Liver (tissue), 9 donors: ENCODE measurements around the gene CHPT1. TPM values are rescaled to one million over a fixed set of nuclear protein-coding genes. Genes with fewer than 3 reads are reported as not detected.

Experiments
- DNase-seq: peaks from one replicate; pipeline ENCODE4 v3.0.0-alpha.2; 2017; ENCODE audit warnings: low spot score
- H3K27ac ChIP-seq, 2 donors: one replicate each; pipeline ENCODE4 v1.7.0; 2013; ENCODE audit warnings: inconsistent platforms in 2 of 2, low read length in 2 of 2, control low read depth in 1 of 2, low read depth in 1 of 2, mild to moderate bottlenecking in 1 of 2
- H3K27me3 ChIP-seq, 4 donors: one replicate each; pipeline versions ENCODE4 v1.6.1 to v1.7.0; 2013; ENCODE audit warnings: low read length in 3 of 4, inconsistent platforms in 1 of 4, mild to moderate bottlenecking in 1 of 4, moderate library complexity in 1 of 4; ENCODE audit not compliant: control insufficient read depth in 4 of 4, insufficient read depth in 4 of 4
- H3K36me3 ChIP-seq, 4 donors: one replicate each; pipeline versions ENCODE4 v1.6.1 to v1.7.0; 2013; ENCODE audit warnings: low read length in 3 of 4, mild to moderate bottlenecking in 3 of 4, low read depth in 1 of 4, moderate library complexity in 1 of 4; ENCODE audit not compliant: control insufficient read depth in 4 of 4, insufficient read depth in 3 of 4
- H3K4me1 ChIP-seq, 4 donors: one replicate each; pipeline versions ENCODE4 v1.6.1 to v1.7.0; 2013; ENCODE audit warnings: low read length in 3 of 4, mild to moderate bottlenecking in 3 of 4, moderate library complexity in 1 of 4; ENCODE audit not compliant: control insufficient read depth in 4 of 4, insufficient read depth in 4 of 4
- H3K4me3 ChIP-seq, 3 donors: one replicate each; pipeline versions ENCODE4 v1.6.1 to v1.7.0; 2013; ENCODE audit warnings: low read length in 3 of 3, control low read depth in 1 of 3, low read depth in 1 of 3, mild to moderate bottlenecking in 1 of 3
- H3K9ac ChIP-seq, 2 donors: one replicate each; pipeline ENCODE4 v1.7.0; 2013; ENCODE audit warnings: low read length in 2 of 2, mild to moderate bottlenecking in 2 of 2, moderate library complexity in 2 of 2, control low read depth in 1 of 2, low read depth in 1 of 2
- H3K9me3 ChIP-seq, 4 donors: one replicate each; pipeline versions ENCODE4 v1.6.1 to v1.7.0; 2013; ENCODE audit warnings: low read length in 3 of 4; ENCODE audit not compliant: control insufficient read depth in 4 of 4
- EGR1 ChIP-seq, 2 donors: IDR thresholded peaks; 2 replicates each; pipeline ENCODE4 v1.6.1; 2016 to 2018; ENCODE audit warnings: antibody characterized with exemption in 2 of 2, low read depth in 2 of 2
- FOXA1 ChIP-seq: IDR thresholded peaks from 2 replicates; pipeline ENCODE4 v1.6.1; 2016; ENCODE audit warnings: antibody characterized with exemption
- FOXA2 ChIP-seq: IDR thresholded peaks from 2 replicates; pipeline ENCODE4 v1.6.1; 2016; ENCODE audit warnings: antibody characterized with exemption
- GABPA ChIP-seq, 2 donors: IDR thresholded peaks in 1 of 2; conservative IDR thresholded peaks in 1 of 2; 2 replicates each; pipeline ENCODE4 v1.6.1; 2016; ENCODE audit warnings: antibody characterized with exemption in 2 of 2, mild to moderate bottlenecking in 1 of 2, moderate library complexity in 1 of 2
- HNF4A ChIP-seq, 2 donors: conservative IDR thresholded peaks; 2 replicates each; pipeline ENCODE4 v1.6.1; 2016; ENCODE audit warnings: antibody characterized with exemption in 2 of 2, mild to moderate bottlenecking in 2 of 2
- HNF4G ChIP-seq: IDR thresholded peaks from 2 replicates; pipeline ENCODE4 v1.6.1; 2016; ENCODE audit warnings: antibody characterized with exemption
- JUND ChIP-seq, 2 donors: IDR thresholded peaks; 2 replicates each; pipeline ENCODE4 v1.6.1; 2016; ENCODE audit warnings: antibody characterized with exemption in 2 of 2
- NR2F2 ChIP-seq: IDR thresholded peaks from 2 replicates; pipeline ENCODE4 v1.6.1; 2016; ENCODE audit warnings: antibody characterized with exemption
- RAD21 ChIP-seq, 2 donors: IDR thresholded peaks; 2 replicates each; pipeline ENCODE4 v1.6.1; 2016; ENCODE audit warnings: antibody characterized with exemption in 2 of 2, mild to moderate bottlenecking in 2 of 2
- RXRA ChIP-seq, 2 donors: IDR thresholded peaks; 2 replicates each; pipeline ENCODE4 v1.6.1; 2017 to 2018; ENCODE audit warnings: antibody characterized with exemption in 2 of 2, mild to moderate bottlenecking in 1 of 2
- SP1 ChIP-seq: IDR thresholded peaks from 2 replicates; pipeline ENCODE4 v1.6.1; 2018; ENCODE audit warnings: antibody characterized with exemption, mild to moderate bottlenecking
- TAF1 ChIP-seq: conservative IDR thresholded peaks from 2 replicates; pipeline ENCODE4 v1.6.1; 2016; ENCODE audit warnings: antibody characterized with exemption, mild to moderate bottlenecking
- YY1 ChIP-seq: IDR thresholded peaks from 2 replicates; pipeline ENCODE4 v1.6.1; 2016; ENCODE audit warnings: antibody characterized with exemption, mild to moderate bottlenecking
- WGBS: extraction: QIAGEN DNeasy Blood & Tissue Kit; methylation state at CpG from one replicate; pipeline ENCODE4 v1.1.7; 2013; 5-methylcytosine and 5-hydroxymethylcytosine counted together
- polyA plus RNA-seq, 2 donors: library from polyadenylated mRNA; stranded (reverse) in 1 of 2; unstranded in 1 of 2; fragments of 200-250 nt in 1 of 2; fragments of >200 nt in 1 of 2; fragmentation: Nextera tagmentation in 1 of 2; extraction: Ambion mirVana in 1 of 2; gene quantifications; one replicate each; pipeline versions ENCODE4 v1.2.1 to v1.2.3, GENCODE V29; 2013 to 2015
- total RNA-seq, 2 donors: library from RNA; depleted of rRNA; stranded (reverse); fragments of >200 nt; gene quantifications; one replicate each; pipeline ENCODE4 v1.2.3, GENCODE V29; 2014
- TF ChIP-seq, protein P1 (sequence below): IDR thresholded peaks from 2 replicates; pipeline ENCODE4 v1.6.1; 2016; ENCODE audit warnings: antibody characterized with exemption
- TF ChIP-seq, protein P2 (sequence below): IDR thresholded peaks from 2 replicates; pipeline ENCODE4 v1.6.1; 2016; ENCODE audit warnings: antibody characterized with exemption, mild to moderate bottlenecking
- TF ChIP-seq, protein P3 (sequence below): fragments of 150-350 bp; IDR thresholded peaks from 2 replicates; pipeline ENCODE4 v1.5.1; 2017; ENCODE audit warnings: improper control_type of control experiment, low read depth, low read length; ENCODE audit not compliant: missing input control
- TF ChIP-seq, protein P4 (sequence below): IDR thresholded peaks from 2 replicates; pipeline ENCODE4 v1.6.1; 2016; ENCODE audit warnings: antibody characterized with exemption
- TF ChIP-seq, protein P5 (sequence below): IDR thresholded peaks from 2 replicates; pipeline ENCODE4 v1.6.1; 2016; ENCODE audit warnings: antibody characterized with exemption
- donor health status: healthy.
- donor health status: healthy.
- donor health status: healthy.
- donor health status: healthy.
- donor health status: healthy.

The CHPT1 gene
- total and polyA plus RNA-seq, 4 donors, result 51.5 to 96.6 (median 61.7) TPM

DNA sequence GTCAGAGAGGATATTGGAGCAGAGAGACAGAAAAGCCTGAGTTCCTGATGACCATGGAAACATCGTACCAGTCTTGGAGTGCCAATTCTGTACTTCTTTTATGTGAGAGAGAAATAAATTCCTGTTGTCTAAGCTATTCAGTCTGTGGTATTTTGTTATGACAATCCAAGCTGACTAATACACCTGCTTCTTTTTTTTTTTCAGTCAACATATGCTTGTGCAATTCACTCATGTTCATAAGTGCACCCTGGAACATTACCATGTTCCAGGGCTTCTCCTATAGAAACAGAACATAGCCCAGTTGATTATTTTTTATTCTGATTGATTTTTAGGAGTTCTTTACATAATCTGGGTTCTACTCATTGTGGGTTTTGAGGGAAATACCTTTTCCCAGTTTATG, 1.7 kb upstream of the CHPT1 start:
- no peak overlapping the region for H3K4me3 ChIP-seq
- TF ChIP-seq HNF4G (no peak), JUND (IDR thresholded peaks at IDR 0.05) (no peak), NR2F2 (no peak), FOXA2 (no peak), RAD21 (IDR thresholded peaks at IDR 0.05) (no peak), FOXA1 (no peak), HNF4A (conservative IDR thresholded peaks at IDR 0.05) (peak in 1 of 2 donors; percentile 39), TAF1 (no peak), RXRA (IDR thresholded peaks at IDR 0.05) (peak in 1 of 2 donors; percentile 13), GABPA (IDR thresholded peaks at IDR 0.05 in 1 of 2, conservative IDR thresholded peaks at IDR 0.05 in 1 of 2) (no peak)
- TF ChIP-seq, protein P1, sequence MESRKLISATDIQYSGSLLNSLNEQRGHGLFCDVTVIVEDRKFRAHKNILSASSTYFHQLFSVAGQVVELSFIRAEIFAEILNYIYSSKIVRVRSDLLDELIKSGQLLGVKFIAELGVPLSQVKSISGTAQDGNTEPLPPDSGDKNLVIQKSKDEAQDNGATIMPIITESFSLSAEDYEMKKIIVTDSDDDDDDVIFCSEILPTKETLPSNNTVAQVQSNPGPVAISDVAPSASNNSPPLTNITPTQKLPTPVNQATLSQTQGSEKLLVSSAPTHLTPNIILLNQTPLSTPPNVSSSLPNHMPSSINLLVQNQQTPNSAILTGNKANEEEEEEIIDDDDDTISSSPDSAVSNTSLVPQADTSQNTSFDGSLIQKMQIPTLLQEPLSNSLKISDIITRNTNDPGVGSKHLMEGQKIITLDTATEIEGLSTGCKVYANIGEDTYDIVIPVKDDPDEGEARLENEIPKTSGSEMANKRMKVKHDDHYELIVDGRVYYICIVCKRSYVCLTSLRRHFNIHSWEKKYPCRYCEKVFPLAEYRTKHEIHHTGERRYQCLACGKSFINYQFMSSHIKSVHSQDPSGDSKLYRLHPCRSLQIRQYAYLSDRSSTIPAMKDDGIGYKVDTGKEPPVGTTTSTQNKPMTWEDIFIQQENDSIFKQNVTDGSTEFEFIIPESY, result no peak
- peak overlapping the region; percentile 15 to 97 for H3K27ac ChIP-seq
- no peak for DNase-seq
- no peak overlapping the region for H3K9ac ChIP-seq
- peaks cover 7 to 54% (median 35%) of the 10 kb centered on the region in 4 donors for H3K4me1 ChIP-seq
- H3K9me3 ChIP-seq, result peaks cover 0 to 3% (median 0%) of the 10 kb centered on the region in 4 donors
- H3K36me3 ChIP-seq, result no peaks in the 10 kb centered on the region
- H3K27me3 ChIP-seq, result no peaks in the 10 kb centered on the region
- 86% methylated on average over 1 of the region's 1 CpG for WGBS

DNA sequence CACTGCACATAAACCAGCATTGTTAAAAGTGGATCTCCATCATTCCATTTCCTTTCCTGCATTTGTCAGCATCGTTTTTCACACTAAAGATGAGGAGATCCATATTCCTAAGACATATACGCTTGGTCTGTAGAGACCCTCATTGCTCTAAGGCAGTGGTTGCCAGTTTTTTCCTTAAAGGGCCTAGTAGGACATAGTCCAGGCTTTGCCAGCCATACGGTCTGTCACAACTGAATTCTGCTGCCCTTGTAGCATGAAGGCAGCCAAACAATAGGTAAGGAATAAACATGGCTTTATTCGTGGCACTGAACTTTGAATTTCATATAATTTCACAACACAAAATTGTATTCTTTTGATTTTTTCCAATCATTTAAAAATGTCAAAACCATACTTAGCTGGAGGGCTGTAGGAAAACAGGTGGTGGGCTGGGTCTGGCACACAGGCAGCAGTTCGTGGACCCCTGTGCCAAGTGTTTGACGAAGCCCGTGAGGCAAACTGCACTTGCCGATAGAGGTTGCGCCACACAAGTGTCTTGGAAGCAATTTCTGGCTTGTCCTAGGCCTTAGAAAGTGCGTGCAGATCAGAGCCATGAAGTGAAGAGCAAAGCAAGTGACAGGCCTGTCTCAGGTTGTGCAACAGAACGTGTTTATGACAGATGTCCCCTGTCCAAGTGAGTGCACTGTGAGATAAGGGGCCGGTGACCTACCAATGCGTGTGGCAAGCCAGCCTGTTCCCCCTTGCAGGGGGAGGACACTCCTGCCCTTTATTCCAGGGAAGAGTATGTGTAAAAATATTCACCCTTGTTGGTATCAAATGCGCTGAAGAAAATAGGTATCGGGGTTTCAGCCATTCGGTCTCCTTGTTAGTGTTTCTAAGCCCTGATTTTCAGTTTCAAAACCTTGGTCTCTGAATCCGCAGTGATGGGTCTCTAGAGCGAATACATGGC, 916 bp upstream of the CHPT1 start:
- 21% methylated on average over 18 of the region's 18 CpGs for WGBS
- Histone ChIP-seq H3K27me3 (no peaks in the 10 kb centered on the region), H3K9ac (peak overlapping the region; percentile 30 to 91), H3K4me1 (peaks cover 5 to 52% (median 28%) of the 10 kb centered on the region in 4 donors), H3K27ac (peak overlapping the region; percentile 97), H3K36me3 (no peaks in the 10 kb centered on the region), H3K4me3 (peak overlapping the region; percentile 70 to 99 (median 81)), H3K9me3 (peaks cover 0 to 3% (median 0%) of the 10 kb centered on the region in 4 donors)
- TF ChIP-seq, protein P2, sequence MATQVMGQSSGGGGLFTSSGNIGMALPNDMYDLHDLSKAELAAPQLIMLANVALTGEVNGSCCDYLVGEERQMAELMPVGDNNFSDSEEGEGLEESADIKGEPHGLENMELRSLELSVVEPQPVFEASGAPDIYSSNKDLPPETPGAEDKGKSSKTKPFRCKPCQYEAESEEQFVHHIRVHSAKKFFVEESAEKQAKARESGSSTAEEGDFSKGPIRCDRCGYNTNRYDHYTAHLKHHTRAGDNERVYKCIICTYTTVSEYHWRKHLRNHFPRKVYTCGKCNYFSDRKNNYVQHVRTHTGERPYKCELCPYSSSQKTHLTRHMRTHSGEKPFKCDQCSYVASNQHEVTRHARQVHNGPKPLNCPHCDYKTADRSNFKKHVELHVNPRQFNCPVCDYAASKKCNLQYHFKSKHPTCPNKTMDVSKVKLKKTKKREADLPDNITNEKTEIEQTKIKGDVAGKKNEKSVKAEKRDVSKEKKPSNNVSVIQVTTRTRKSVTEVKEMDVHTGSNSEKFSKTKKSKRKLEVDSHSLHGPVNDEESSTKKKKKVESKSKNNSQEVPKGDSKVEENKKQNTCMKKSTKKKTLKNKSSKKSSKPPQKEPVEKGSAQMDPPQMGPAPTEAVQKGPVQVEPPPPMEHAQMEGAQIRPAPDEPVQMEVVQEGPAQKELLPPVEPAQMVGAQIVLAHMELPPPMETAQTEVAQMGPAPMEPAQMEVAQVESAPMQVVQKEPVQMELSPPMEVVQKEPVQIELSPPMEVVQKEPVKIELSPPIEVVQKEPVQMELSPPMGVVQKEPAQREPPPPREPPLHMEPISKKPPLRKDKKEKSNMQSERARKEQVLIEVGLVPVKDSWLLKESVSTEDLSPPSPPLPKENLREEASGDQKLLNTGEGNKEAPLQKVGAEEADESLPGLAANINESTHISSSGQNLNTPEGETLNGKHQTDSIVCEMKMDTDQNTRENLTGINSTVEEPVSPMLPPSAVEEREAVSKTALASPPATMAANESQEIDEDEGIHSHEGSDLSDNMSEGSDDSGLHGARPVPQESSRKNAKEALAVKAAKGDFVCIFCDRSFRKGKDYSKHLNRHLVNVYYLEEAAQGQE, result peak; percentile 37
- TF ChIP-seq HNF4A (conservative IDR thresholded peaks at IDR 0.05) (peak; percentile 79 to 84), FOXA1 (no peak), TAF1 (no peak), JUND (IDR thresholded peaks at IDR 0.05) (peak; percentile 56 to 83), HNF4G (no peak), EGR1 (IDR thresholded peaks at IDR 0.05; ENCODE audit: low read depth in 2 of 2) (no peak), RXRA (IDR thresholded peaks at IDR 0.05) (peak; percentile 94 to 97), GABPA (IDR thresholded peaks at IDR 0.05 in 1 of 2, conservative IDR thresholded peaks at IDR 0.05 in 1 of 2) (no peak), NR2F2 (peak; percentile 9), RAD21 (IDR thresholded peaks at IDR 0.05) (peak in 1 of 2 donors; percentile 46), SP1 (peak; percentile 85), YY1 (peak; percentile 73), FOXA2 (no peak)
- TF ChIP-seq, protein P3, sequence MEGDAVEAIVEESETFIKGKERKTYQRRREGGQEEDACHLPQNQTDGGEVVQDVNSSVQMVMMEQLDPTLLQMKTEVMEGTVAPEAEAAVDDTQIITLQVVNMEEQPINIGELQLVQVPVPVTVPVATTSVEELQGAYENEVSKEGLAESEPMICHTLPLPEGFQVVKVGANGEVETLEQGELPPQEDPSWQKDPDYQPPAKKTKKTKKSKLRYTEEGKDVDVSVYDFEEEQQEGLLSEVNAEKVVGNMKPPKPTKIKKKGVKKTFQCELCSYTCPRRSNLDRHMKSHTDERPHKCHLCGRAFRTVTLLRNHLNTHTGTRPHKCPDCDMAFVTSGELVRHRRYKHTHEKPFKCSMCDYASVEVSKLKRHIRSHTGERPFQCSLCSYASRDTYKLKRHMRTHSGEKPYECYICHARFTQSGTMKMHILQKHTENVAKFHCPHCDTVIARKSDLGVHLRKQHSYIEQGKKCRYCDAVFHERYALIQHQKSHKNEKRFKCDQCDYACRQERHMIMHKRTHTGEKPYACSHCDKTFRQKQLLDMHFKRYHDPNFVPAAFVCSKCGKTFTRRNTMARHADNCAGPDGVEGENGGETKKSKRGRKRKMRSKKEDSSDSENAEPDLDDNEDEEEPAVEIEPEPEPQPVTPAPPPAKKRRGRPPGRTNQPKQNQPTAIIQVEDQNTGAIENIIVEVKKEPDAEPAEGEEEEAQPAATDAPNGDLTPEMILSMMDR, result no peak
- TF ChIP-seq, protein P1, result peak; percentile 59
- TF ChIP-seq, protein P4, sequence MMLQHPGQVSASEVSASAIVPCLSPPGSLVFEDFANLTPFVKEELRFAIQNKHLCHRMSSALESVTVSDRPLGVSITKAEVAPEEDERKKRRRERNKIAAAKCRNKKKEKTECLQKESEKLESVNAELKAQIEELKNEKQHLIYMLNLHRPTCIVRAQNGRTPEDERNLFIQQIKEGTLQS, result peak; percentile 75
- TF ChIP-seq, protein P5, sequence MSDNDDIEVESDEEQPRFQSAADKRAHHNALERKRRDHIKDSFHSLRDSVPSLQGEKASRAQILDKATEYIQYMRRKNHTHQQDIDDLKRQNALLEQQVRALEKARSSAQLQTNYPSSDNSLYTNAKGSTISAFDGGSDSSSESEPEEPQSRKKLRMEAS, result peak; percentile 69
- peak; percentile 80 for DNase-seq
